ENCODE measurements around the gene CDC25B.

CDC25B gene

DNA sequence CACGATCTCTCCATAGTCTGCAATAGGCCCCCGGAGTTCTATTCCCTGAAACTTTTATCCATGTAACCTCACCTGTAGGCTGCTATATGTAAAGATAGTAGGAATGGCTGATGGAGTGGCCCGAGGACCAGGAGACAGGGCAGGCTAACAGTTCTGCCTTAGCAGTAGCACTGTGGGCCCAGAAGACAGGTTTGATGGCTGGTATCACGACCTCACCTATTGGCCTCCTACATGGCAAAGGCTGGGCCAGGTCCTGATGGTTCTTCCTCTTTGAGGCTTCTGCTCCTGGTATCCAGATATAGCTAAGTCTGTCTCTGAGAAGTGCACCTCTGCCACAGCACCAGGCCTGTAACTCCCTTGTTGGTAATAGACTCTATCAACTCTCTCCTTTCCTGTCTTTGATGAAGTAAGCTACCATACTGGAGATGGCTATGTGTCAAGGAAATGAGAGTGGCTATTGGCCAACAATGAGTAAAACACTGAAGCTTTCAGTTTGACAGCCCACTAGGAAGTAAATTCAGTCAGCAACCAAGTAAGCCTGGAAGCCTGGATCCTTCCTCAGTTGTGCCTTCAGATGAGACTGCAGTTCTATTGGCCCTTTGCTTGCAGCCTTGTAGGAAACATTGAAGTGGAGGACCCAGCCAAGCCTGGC, 20.5 kb upstream of the CDC25B start:
- TF ChIP-seq, protein P1, sequence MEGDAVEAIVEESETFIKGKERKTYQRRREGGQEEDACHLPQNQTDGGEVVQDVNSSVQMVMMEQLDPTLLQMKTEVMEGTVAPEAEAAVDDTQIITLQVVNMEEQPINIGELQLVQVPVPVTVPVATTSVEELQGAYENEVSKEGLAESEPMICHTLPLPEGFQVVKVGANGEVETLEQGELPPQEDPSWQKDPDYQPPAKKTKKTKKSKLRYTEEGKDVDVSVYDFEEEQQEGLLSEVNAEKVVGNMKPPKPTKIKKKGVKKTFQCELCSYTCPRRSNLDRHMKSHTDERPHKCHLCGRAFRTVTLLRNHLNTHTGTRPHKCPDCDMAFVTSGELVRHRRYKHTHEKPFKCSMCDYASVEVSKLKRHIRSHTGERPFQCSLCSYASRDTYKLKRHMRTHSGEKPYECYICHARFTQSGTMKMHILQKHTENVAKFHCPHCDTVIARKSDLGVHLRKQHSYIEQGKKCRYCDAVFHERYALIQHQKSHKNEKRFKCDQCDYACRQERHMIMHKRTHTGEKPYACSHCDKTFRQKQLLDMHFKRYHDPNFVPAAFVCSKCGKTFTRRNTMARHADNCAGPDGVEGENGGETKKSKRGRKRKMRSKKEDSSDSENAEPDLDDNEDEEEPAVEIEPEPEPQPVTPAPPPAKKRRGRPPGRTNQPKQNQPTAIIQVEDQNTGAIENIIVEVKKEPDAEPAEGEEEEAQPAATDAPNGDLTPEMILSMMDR (IDR thresholded peaks at IDR 0.05; ENCODE audit: extremely low read depth, missing control alignments) = no peak
- DNase-seq (ENCODE audit: low spot score) = no peak

DNA sequence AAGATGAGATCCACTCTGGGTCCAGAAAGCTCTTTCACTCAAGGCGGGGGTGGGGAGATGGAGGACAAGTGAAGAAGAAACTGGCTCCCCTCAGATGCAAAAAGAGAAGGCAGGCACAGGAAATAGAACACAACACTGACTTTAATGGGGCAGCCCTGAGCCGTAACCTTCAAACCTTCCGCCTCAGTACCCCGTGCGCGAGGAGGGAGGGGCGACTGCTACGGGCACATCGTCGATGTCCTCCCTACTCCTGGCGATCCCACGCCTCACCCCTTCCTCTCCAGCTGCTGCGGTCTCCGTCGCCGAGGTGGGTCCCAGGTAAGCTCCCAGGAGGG, 18.8 kb upstream of the CDC25B start:
- TF ChIP-seq, protein P1 (IDR thresholded peaks at IDR 0.05; ENCODE audit: extremely low read depth, missing control alignments) = no peak
- no peak for DNase-seq (ENCODE audit: low spot score)

DNA sequence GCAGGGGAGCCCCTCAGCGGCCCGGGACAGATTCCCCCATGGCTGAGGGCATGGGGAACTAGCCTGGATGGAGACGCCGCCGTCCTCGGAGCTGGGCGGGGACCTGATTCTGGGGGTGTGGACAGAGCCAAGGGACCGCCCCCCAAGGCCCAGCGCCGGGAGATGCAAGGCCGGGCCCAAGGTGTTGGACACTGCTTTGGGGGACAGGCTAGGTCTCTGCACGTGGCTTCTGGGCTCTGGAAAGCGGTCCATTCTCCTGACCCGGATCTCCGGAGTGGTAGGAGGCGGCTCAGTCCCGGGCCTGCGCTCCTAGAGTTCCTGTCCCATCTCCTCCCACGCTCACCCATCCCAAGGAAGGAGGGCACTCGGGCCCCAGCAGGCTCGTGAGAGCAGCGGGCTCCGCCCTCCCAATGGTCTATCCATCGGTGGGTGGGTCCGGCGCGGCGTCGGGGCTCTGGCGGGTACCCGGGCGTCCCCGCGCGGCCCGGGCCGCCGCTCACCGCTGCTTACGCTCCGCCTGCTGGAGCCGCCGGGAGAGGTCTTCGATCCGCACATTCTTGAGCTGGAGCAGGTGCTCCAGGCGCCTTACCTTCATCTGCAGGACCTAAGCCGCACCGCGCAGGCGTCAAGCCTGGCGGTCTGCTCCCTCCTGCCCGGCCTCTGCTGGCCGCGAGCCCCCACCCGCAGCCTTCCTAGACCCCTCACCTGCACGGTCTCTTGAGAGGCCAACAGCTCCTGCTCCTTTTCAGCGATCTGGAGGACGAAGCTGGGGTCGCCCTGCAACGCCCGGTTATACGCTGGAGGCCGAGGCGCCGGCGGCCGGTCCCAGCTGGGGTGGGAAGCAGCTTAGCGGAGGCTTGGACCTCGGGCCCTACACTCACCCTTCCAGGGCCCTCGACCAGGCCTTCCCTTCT, 18.1 kb upstream of the CDC25B start:
- TF ChIP-seq, protein P1 (IDR thresholded peaks at IDR 0.05; ENCODE audit: extremely low read depth, missing control alignments) = no peak
- peak; percentile 69 for DNase-seq (ENCODE audit: low spot score)

DNA sequence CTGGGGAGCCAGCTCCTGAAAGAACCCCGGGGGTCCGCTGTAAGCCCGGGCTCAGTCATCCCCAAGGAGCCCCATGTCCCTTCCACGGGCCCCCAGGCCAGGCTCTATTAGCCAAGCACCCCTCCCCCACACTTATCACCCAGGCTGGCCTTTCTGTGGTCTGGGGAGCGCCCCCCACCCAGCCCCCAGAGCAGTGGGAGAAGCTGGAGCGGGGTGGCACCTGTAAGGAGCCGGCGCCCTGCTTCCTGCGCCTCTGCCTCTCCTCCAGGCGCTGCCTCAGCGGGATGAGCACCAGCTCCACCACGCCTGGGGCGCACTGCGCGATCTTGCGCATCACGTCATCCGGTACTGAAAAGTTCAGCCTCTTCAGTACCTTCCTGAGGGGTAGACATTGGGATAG, 17.1 kb upstream of the CDC25B start:
- TF ChIP-seq, protein P1 (IDR thresholded peaks at IDR 0.05; ENCODE audit: extremely low read depth, missing control alignments) = no peak

DNA sequence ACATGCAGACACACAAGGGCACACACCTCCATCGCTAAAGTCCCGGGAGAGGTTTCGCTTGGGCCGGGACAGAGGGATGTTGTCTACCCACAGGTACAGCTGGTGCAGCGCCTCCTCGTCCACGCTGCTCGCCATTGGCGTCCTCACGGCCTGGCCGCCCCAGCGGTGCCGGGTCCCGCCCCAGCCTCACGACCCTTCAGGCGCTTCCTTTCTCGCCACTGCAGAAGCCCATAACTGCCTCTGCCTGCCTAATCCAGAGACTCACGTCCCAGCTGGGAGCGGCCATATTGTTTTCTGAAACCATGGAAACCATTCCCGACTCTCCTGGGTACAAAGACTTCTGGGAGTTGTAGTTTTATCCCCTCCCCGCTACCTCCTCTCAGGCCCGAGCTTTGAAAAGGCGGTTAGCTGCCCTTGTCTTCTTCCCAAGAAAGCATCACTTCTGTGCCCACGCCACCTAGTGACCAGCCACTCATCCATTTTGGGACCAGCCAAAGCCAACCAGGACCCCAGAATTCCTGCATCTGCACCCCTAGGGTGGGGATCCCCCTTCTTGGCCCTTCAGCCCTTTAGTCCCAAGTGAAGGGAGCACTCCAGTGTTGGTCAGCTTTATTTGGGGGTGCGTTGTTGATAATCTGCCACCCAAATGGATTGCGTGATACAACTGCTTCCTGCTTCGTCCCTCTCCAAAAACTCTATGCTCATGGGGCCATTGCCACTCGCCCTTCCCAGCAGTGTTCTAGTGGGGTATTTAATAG, 14.8 kb upstream of the CDC25B start, which contains the start of gene SPEF1:
SPEF1 (minus strand) TSS at position 296 of the 758 bp plus-strand sequence; CDS start at position 135, 161 bp downstream.
- peak; percentile 89 for DNase-seq (ENCODE audit: low spot score)
- TF ChIP-seq, protein P1 (IDR thresholded peaks at IDR 0.05; ENCODE audit: extremely low read depth, missing control alignments) = peak; percentile 15

More for the DNA sequence above, 17.1 kb upstream of the CDC25B start:
- DNase-seq (ENCODE audit: low spot score) = no peak

DNA sequence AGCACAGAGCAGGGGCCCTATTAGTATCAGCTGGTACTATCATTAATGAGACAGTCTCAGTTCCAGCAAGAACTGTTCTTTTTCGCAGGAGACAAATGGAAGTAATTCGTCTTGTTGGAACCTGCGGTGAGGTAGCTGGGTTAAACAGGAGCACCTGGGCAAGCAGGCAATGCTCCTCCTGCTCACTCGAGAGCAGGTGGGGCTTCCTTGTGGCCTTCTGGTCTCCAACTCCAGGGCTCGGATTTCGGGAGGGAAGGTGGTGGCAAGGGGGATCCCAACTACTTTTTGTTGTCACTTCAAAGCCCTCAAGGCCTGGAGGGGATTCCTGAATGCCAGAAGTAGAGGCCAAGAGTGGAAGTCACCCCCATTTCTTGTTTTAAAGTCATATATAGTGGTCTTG, 13.5 kb upstream of the CDC25B start:
- TF ChIP-seq, protein P1 (IDR thresholded peaks at IDR 0.05; ENCODE audit: extremely low read depth, missing control alignments) = no peak

More for the DNA sequence above, 13.5 kb upstream of the CDC25B start:
- DNase-seq (ENCODE audit: low spot score) = no peak
